ENCODE results near the gene YIPF1.
"Not testable (repeated sequence)": the region's sequence is repeated elsewhere in the genome, so short reads cannot be mapped to it uniquely, and the experiment has no call there.

Gene YIPF1

DNA sequence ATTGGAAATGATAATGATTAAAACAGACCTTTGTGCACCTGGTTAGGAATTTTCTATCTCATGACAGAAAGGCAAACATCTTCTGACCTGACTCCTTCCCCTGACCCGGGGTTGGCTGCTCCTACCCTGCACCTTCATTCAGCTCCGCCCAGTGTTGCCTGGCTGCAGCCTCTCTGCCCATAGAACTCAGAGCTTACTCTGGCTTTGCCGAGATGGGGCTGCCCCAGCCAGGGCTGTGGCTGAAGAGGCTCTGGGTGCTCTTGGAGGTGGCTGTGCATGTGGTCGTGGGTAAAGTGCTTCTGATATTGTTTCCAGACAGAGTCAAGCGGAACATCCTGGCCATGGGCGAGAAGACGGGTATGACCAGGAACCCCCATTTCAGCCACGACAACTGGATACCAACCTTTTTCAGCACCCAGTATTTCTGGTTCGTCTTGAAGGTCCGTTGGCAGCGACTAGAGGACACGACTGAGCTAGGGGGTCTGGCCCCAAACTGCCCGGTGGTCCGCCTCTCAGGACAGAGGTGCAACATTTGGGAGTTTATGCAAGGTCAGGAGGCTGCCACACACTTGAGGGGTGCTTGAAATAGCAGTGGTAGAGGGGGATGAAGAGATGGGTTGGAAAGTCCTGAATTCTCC lies 4.5 kb upstream of the YIPF1 start, which contains the start of gene DIO1:
Gene DIO1, plus strand, starts transcription at position 189 of the 638 bp plus-strand sequence. Its CDS starts 24 bp downstream, at position 213.
- no peak for DNase-seq

- DNase-seq: no peak
These were observed 3.3 kb upstream of the YIPF1 start for GRCh38 chr1:53892911-53893310.

DNA sequence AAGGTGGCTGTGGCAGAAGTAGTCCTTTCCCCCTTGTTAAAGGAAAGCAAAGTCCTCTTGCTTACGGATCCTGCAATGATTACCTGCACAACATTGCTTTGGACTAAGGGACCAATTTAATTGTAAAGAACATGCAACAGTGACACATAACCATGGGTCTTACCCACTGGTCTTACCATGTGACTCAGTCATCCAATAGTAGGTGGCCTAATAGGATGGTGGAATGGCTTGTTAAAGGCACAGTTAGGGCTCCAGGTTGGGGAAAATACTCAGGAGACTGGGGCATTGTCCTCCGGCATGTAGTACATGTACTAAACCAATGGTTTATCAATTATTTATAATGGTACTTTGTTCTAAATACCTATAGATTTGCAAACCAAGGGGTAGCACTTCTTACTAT lies 2.1 kb upstream of the YIPF1 start:
- no peak for DNase-seq

DNA sequence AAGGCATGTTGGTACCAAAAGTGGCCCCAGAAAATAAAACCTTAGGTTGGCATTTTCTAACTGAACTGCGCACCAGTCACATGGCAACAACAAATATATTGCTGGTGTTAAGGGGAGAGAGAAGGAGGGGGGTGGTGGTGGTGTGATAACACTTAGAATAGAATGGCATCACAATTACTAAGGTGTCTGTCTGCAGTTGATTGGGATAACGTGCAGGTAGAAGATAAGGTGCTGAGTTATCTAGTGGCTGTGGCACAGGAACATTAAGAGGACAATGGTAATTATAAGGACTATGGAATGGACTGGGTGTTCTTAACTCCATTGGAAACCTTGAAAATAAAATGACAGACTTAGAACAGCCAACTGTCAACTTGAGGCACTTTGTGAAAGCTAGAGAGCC lies 1.4 kb upstream of the YIPF1 start:
- no peak for DNase-seq

DNA sequence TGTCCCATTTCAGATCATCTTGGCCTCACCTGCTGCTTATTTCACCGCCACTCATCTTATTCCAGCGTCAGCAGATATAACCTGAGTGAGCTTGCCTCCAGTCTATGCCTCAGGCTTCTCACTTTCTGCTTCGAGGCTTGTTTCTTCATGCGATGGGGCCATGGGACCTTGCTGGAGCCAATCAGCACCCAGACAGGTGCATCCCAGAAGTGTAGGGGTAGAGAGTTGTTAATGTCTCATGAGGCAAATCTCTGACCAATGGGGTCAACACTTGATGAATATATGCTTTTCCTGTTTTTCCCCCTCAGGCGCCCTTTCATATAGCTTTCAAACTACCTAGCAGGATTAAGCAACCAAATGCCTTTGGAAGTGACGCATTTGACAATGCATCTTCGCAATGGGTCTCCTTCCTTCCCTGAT lies 935 bp upstream of the YIPF1 start:
- no peak for DNase-seq

- DNase-seq: no peak
These were observed 916 bp downstream of the YIPF1 start for GRCh38 chr1:53888681-53889080.

DNA sequence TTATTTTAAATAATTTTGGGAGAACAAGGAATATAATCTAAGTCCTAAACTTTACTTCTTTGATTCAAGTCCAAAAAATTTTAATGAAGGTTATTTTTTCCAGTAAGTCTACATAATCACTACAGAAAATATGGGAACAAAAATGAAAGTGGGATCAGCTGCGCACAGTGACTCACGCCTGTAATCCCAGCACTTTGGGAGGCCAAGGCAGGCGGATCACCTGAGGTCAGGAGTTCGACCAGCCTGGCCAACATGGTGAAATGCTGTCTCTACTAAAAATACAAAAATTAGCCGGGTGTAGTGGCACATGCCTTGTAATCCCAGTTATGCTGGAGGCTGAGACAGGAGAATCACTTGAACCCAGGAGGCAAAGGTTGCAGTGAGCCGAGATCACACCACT lies 6.0 kb downstream of the YIPF1 start:
- DNase-seq: not testable (repeated sequence)

DNA sequence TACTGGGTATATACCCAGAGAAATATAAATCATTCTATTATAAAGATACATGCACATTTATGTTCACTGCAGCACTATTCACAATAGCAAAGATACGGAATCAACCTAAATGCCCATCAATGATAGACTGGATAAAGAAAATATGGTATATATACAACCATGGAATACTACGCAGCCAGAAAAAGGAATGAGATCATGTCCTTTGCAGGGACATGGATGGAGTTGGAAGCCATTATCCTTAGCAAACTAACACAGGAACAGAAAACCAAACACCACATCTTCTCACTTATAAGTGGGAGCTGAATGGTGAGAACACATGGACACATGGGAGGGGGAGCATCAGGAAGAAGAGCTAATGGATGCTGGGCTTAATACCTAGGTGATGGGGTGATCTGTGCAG lies 7.7 kb downstream of the YIPF1 start:
- not testable (repeated sequence) for DNase-seq

GRCh38 chr1:53878492-53879105 lies 11.0 kb downstream of the YIPF1 start:
- no peak for DNase-seq

- DNase-seq: not testable (repeated sequence)
These were observed 14.4 kb downstream of the YIPF1 start for GRCh38 chr1:53875150-53875549.

DNA sequence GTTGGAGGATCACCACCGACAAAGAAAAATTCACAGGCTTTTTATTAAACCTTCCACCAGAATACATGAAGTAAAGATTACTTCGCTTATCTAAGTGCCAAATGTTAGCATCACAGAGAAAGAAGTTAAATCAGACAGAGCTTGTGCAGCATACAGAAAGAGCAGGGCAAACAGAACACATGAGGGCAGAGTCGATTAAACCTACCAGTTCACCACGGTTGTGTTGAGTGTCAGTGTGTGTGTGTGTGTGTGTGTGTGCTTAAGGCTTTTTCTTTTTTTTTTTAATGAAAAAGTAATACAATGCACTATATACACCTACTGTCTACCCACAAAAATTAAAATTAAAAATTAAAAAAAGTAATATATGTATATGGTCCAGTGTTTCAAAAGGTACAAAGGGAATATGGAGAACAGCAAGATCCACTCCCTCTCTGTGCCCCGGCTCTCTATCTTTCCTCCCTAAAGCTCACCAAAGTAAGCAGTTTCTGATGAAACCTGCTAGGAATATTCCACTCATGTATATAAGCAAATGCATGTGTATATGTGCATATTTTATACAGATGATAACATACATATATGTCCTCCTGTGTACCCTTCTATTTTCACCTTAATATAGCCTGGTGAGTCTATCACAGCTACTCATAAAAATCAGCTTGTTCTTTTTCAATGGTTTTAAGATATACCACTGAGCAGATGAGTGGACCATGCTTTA lies 17.7 kb downstream of the YIPF1 start:
- DNase-seq: no peak

DNA sequence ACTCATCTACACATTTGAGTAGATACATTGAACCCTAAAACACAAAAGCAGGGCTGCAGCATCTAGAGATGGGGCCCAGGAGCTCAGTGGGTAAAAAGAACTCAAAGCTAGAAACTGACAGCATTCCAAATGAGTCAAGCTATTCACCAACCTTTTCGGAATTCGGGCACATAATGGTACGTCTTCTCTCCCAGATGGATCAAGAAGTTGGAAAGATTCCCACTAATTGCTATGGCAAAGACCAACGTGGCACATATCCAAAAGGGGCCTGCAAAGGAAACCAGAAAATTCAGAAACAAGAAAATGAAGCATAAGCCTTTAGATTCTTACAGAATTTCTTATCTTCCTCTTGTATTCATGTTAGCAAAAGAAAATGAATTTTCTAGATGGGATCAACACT lies 18.4 kb downstream of the YIPF1 start:
- no peak for DNase-seq

DNA sequence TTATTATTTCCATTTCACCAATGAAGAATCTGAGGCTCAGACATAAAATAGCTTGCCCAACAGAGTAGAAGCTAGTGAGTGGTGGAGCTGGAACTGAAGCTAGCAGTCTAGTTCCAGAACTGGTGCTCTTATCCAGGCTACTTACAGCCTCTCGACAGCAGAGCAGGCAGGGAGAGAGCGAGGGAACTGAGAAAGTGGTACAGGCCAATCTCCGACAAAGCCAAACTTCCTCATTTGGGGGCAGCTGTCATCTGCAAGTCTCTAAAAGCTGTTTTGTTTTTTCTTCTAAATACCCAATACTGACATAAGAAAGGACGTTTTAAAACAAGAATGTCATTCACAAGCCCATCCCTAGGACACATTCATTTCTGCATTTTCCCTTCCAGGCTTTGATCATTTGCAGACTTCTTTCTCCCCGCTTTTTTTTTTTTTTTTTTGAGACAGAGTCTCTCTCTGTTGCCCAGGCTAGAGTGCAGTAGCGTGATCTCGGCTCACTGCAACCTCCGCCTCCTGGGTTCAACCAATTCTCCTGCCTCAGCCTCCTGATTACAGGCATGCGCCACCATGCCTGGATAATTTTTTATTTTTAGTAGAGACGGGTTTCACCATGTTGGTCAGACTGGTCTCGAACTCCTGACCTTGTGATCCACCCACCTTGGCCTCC lies 20.0 kb downstream of the YIPF1 start:
- DNase-seq: no peak

- no peak for DNase-seq
These were observed 21.0 kb downstream of the YIPF1 start for GRCh38 chr1:53868565-53868964.

DNA sequence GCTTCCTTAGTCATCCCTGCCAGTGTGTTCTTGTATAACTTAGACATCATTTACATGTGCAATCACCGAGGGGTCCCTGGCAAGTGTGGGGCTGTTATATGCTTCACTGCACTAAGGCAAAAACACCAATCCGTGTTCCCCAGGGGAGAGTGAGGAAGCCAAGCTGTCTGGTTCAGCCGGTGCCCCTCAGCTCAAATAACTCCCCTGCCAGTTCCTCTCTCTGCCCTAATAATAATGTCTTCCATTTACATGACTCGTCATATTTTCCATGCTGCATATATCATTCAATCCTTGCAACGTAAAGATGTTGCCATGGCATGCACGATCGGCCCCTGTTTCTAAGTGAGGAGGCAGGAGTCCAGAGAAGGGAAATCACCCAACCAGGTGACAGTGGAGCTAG lies 27.1 kb downstream of the YIPF1 start:
- no peak for DNase-seq

DNA sequence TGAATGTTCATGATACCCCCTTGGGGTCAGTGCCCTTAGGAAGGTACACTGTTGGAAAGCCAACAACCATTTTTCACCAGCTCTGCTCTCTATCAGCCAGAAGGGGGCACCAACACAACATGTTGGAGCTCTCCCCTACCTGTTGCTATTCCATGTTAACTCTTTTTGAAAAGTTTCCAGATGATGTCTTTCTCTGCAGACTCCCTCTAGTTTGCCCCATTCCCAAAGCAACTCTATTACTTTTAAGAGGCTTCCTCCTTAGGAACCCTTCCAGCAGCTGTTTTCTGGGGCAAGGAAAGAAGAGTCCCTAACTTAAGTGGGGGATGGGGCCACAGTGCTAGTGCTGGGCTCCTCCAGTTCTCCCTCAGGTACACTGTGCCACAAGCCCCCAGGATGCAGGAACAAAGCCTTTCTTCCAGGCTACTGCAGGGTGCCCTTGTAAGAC lies 28.6 kb downstream of the YIPF1 start:
- DNase-seq: peak; percentile 33

GRCh38 chr1:53851571-53852285 lies 37.9 kb downstream of the YIPF1 start:
- no peak for DNase-seq

GRCh38 chr1:53850082-53850673 lies 39.4 kb downstream of the YIPF1 start:
- DNase-seq: no peak

GRCh38 chr1:53847980-53848379 lies 41.6 kb downstream of the YIPF1 start:
- no peak for DNase-seq

- no peak for DNase-seq
These were observed 47.2 kb downstream of the YIPF1 start for GRCh38 chr1:53842347-53842746.

GRCh38 chr1:53838654-53838974 lies 51.0 kb downstream of the YIPF1 start:
- no peak for DNase-seq

DNA sequence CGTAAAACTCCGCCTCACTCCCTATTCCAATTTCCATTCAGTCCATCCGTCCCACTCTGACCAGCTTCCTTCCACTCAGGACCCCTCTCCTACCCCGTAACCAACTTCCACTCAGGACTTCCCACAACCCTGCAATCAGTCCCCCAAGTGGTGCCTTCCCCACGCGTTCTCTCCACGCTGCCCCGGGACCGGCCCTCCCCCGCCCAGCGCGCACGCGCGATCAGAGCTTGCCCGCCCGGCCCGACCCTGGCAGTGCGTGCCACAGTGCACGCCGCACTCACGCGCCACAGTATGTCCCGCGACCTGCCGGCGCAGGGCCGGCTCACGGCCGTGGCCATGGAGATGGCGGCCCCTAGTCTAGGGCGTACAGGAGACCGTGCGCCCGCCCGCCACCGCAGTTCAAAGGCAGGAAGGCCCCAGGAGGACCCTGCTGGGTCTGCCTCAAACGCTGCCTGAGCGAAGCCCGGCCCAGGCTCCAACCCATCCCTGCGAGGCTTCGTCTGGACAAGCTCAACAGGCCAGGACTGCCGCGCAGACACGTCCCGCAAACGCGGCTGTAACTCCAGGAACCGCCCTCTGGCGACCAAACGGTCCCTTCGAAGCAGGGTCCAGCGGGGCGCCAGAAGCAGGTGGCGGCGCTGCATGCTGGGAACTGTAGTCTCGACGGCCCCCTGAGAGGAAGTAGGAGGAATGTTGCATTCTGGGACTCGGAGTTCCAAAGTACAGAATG lies 51.5 kb downstream of the YIPF1 start, which contains the start of gene NDC1:
Gene NDC1, minus strand, starts transcription at position 373 of the 730 bp plus-strand sequence. Its CDS starts 35 bp downstream, at position 338.
- DNase-seq: peak; percentile 84

All from activated gamma-delta T cell treated with Interleukin-2 at 50 U/mL for 16 hours (primary cell).